Mononuclear cell (primary cell): ENCODE data around the gene ARHGEF38. TPM values are rescaled to one million over a fixed set of nuclear protein-coding genes. Genes with fewer than 3 reads are reported as not detected.

Experiments used
- H3K27me3 ChIP-seq: 2 replicates; pipeline ENCODE4 v1.6.0; 2011; ENCODE audit warnings: low read length, control low read depth; ENCODE audit not compliant: insufficient read depth
- H3K4me1 ChIP-seq: 2 replicates; pipeline ENCODE4 v1.5.1; 2011; ENCODE audit warnings: mild to moderate bottlenecking, low read length, control low read depth; ENCODE audit not compliant: insufficient read depth
- H3K4me3 ChIP-seq: 2 replicates; pipeline ENCODE4 v1.5.1; 2011; ENCODE audit warnings: mild to moderate bottlenecking, low read length, moderate library complexity
- H3K9me3 ChIP-seq: 2 replicates; pipeline ENCODE4 v1.5.1; 2011; ENCODE audit warnings: low read depth, mild to moderate bottlenecking, control low read depth, low read length
- total RNA-seq: library from RNA; depleted of rRNA; stranded (reverse); fragments of >200 nt; gene quantifications from one replicate; pipeline ENCODE4 v1.2.3, GENCODE V29; 2012

Gene ARHGEF38
- total RNA-seq, 1 donor, result not detected

- H3K4me3 ChIP-seq, result no peak overlapping the region
These were observed 66.9 kb downstream of the ARHGEF38 start for GRCh38 chr4:105619188-105619931.

GRCh38 chr4:105620640-105621323 is 68.4 kb downstream of the ARHGEF38 start:
- H3K9me3 ChIP-seq, result no peaks in the 10 kb centered on the region
- no peak overlapping the region for H3K4me3 ChIP-seq
- no peaks in the 10 kb centered on the region for H3K27me3 ChIP-seq
- H3K4me1 ChIP-seq, result no peaks in the 10 kb centered on the region

More at GRCh38 chr4:105619188-105619931, 66.9 kb downstream of the ARHGEF38 start:
- Histone ChIP-seq H3K4me1 (no peaks in the 10 kb centered on the region), H3K27me3 (no peaks in the 10 kb centered on the region), H3K9me3 (no peaks in the 10 kb centered on the region)

- no peaks in the 10 kb centered on the region for H3K4me1 ChIP-seq
- no peak overlapping the region for H3K4me3 ChIP-seq
- no peaks in the 10 kb centered on the region for H3K9me3 ChIP-seq
- no peaks in the 10 kb centered on the region for H3K27me3 ChIP-seq
These were observed 69.8 kb downstream of the ARHGEF38 start for GRCh38 chr4:105622269-105622668.

- Histone ChIP-seq H3K27me3 (no peaks in the 10 kb centered on the region), H3K9me3 (no peaks in the 10 kb centered on the region), H3K4me3 (no peak overlapping the region), H3K4me1 (no peaks in the 10 kb centered on the region)
These were observed 70.7 kb downstream of the ARHGEF38 start for GRCh38 chr4:105623099-105623498.

GRCh38 chr4:105624530-105624929 is 72.1 kb downstream of the ARHGEF38 start:
- no peaks in the 10 kb centered on the region for H3K9me3 ChIP-seq
- H3K27me3 ChIP-seq, result no peaks in the 10 kb centered on the region
- H3K4me3 ChIP-seq, result no peak overlapping the region
- no peaks in the 10 kb centered on the region for H3K4me1 ChIP-seq

- H3K9me3 ChIP-seq, result no peaks in the 10 kb centered on the region
- H3K27me3 ChIP-seq, result no peaks in the 10 kb centered on the region
- no peaks in the 10 kb centered on the region for H3K4me1 ChIP-seq
- no peak overlapping the region for H3K4me3 ChIP-seq
These were observed 72.8 kb downstream of the ARHGEF38 start for GRCh38 chr4:105625214-105625613.

- no peaks in the 10 kb centered on the region for H3K4me1 ChIP-seq
- no peaks in the 10 kb centered on the region for H3K9me3 ChIP-seq
- no peaks in the 10 kb centered on the region for H3K27me3 ChIP-seq
- no peak overlapping the region for H3K4me3 ChIP-seq
These were observed 74.4 kb downstream of the ARHGEF38 start for GRCh38 chr4:105626846-105627245.

- Histone ChIP-seq H3K4me1 (no peaks in the 10 kb centered on the region), H3K4me3 (no peak overlapping the region), H3K9me3 (no peaks in the 10 kb centered on the region), H3K27me3 (no peaks in the 10 kb centered on the region)
These were observed 75.2 kb downstream of the ARHGEF38 start for GRCh38 chr4:105627620-105628019.

- no peaks in the 10 kb centered on the region for H3K27me3 ChIP-seq
- H3K4me1 ChIP-seq, result no peaks in the 10 kb centered on the region
- no peak overlapping the region for H3K4me3 ChIP-seq
- no peaks in the 10 kb centered on the region for H3K9me3 ChIP-seq
These were observed 78.5 kb downstream of the ARHGEF38 start for GRCh38 chr4:105630670-105631655.

- Histone ChIP-seq H3K27me3 (no peaks in the 10 kb centered on the region), H3K9me3 (no peaks in the 10 kb centered on the region), H3K4me3 (no peak overlapping the region), H3K4me1 (no peaks in the 10 kb centered on the region)
These were observed 79.5 kb downstream of the ARHGEF38 start for GRCh38 chr4:105631818-105632400.

GRCh38 chr4:105632599-105632998 is 80.2 kb downstream of the ARHGEF38 start:
- H3K4me3 ChIP-seq, result no peak overlapping the region
- no peaks in the 10 kb centered on the region for H3K27me3 ChIP-seq
- H3K4me1 ChIP-seq, result no peaks in the 10 kb centered on the region
- no peaks in the 10 kb centered on the region for H3K9me3 ChIP-seq

GRCh38 chr4:105633241-105633640 is 80.8 kb downstream of the ARHGEF38 start:
- H3K4me3 ChIP-seq, result no peak overlapping the region
- H3K9me3 ChIP-seq, result no peaks in the 10 kb centered on the region
- no peaks in the 10 kb centered on the region for H3K27me3 ChIP-seq
- no peaks in the 10 kb centered on the region for H3K4me1 ChIP-seq

- H3K4me3 ChIP-seq, result no peak overlapping the region
- H3K4me1 ChIP-seq, result no peaks in the 10 kb centered on the region
- no peaks in the 10 kb centered on the region for H3K9me3 ChIP-seq
- no peaks in the 10 kb centered on the region for H3K27me3 ChIP-seq
These were observed 82.1 kb downstream of the ARHGEF38 start for GRCh38 chr4:105634402-105635080.
